A549 (cell line): Measurements from ENCODE around the gene NOS3. TPM values are rescaled to one million over a fixed set of nuclear protein-coding genes. Genes with fewer than 3 reads are reported as not detected.
"Not testable (repeated sequence)": the region's sequence is repeated elsewhere in the genome, so short reads cannot be mapped to it uniquely, and the experiment has no call there.

Source experiments
- ATAC-seq, 2 experiments: fragments of 200-7000 bp in 1 of 2; fragments of >200 bp in 1 of 2; cut with Nextera tagmentation in 1 of 2; cut with Tn5 transposase in 1 of 2; 3 replicates each; pipeline versions ENCODE4 v1.8.0 to v1.9.1; 2018 to 2020; ENCODE audit warnings: mild to moderate bottlenecking in 1 of 2, moderate library complexity in 1 of 2
- CTCF ChIA-PET: fragments of 300-600 bp; sonication (Branson Sonifier 250); formaldehyde crosslinking; extraction: SDS; loops from one replicate; lab custom pipeline; 2021; ENCODE audit warnings: antibody characterized with exemption, inconsistent platforms; lab: Yijun Ruan, JAX
- POLR2A ChIA-PET: fragments of 350-600 bp; formaldehyde crosslinking; extraction: SDS; loops from one replicate; lab custom pipeline; 2021; ENCODE audit warnings: antibody characterized with exemption, inconsistent platforms; lab: Yijun Ruan, JAX
- DNase-seq, 2 experiments: peaks; one replicate each; pipeline versions ENCODE4 v3.0.0 to v3.0.0-alpha.2; 2011 to 2016; ENCODE audit warnings: low read depth in 1 of 2, low spot score in 1 of 2
- FAIRE-seq: peaks from 2 replicates; lab custom pipeline; 2011; peaks lifted over from hg19 to GRCh38; lab: Jason Lieb, UNC
- H3K27ac ChIP-seq, 2 experiments: fragments of >200 bp; sonication (Bioruptor Twin); formaldehyde crosslinking; 3 replicates each; pipeline ENCODE4 v1.5.1; 2016 to 2017
- H3K4me1 ChIP-seq: fragments of >200 bp; sonication (Bioruptor Twin); formaldehyde crosslinking; 3 replicates; pipeline ENCODE4 v1.6.1; 2016
- H3K4me2 ChIP-seq: fragments of >200 bp; sonication (Bioruptor Twin); formaldehyde crosslinking; 3 replicates; pipeline ENCODE4 v1.6.1; 2016
- H3K4me3 ChIP-seq: fragments of >200 bp; sonication (Bioruptor Twin); formaldehyde crosslinking; 3 replicates; pipeline ENCODE4 v1.5.1; 2016
- H3K9me3 ChIP-seq: fragments of >200 bp; sonication (Bioruptor Twin); formaldehyde crosslinking; 3 replicates; pipeline ENCODE4 v1.6.1; 2016
- BHLHE40 ChIP-seq: IDR thresholded peaks from 2 replicates; pipeline ENCODE4 v1.6.1; 2012; ENCODE audit warnings: low read depth, low read length, inconsistent platforms
- CBX8 ChIP-seq: fragments of 200-600 bp; sonication (generic); IDR thresholded peaks from 2 replicates; pipeline ENCODE4 v1.6.1; 2016
- CHD2 ChIP-seq: fragments of 150-350 bp; IDR thresholded peaks from 2 replicates; pipeline ENCODE4 v1.6.1; 2014; ENCODE audit warnings: low read length; ENCODE audit not compliant: partially characterized antibody
- E2F6 ChIP-seq: IDR thresholded peaks from 2 replicates; pipeline ENCODE4 v1.6.1; 2012; ENCODE audit warnings: low read depth, borderline replicate concordance
- EHMT2 ChIP-seq: fragments of 200-600 bp; sonication (generic); IDR thresholded peaks from 2 replicates; pipeline ENCODE4 v1.6.1; 2016; ENCODE audit warnings: antibody characterized with exemption, low read depth, mild to moderate bottlenecking, moderate library complexity
- ESRRA ChIP-seq: fragments of 150-350 bp; IDR thresholded peaks from 2 replicates; pipeline ENCODE4 v1.6.1; 2014; ENCODE audit warnings: mild to moderate bottlenecking, low read length, borderline replicate concordance
- HDAC2 ChIP-seq: fragments of 200-600 bp; sonication (generic); IDR thresholded peaks from 2 replicates; pipeline ENCODE4 v1.6.1; 2016
- JUN ChIP-seq, 2 experiments: fragments of >200 bp; sonication (Bioruptor Twin); formaldehyde crosslinking; IDR thresholded peaks; 2 replicates in 1 of 2; 3 replicates in 1 of 2; pipeline ENCODE4 v1.6.1; 2016 to 2017
- KDM5A ChIP-seq: fragments of 200-600 bp; sonication (generic); IDR thresholded peaks from 2 replicates; pipeline ENCODE4 v1.6.1; 2016; ENCODE audit warnings: antibody characterized with exemption, mild to moderate bottlenecking
- MYC ChIP-seq: IDR thresholded peaks from 2 replicates; pipeline ENCODE4 v1.6.1; 2012; ENCODE audit warnings: mild to moderate bottlenecking, inconsistent platforms, low read length, improper control_type of control experiment, borderline replicate concordance
- NPAS2 ChIP-seq: fragments of 250-450 bp; sonication (Bioruptor Pico); IDR thresholded peaks from 2 replicates; pipeline ENCODE4 v1.8.0; 2022; ENCODE audit warnings: mild to moderate bottlenecking, moderate library complexity, borderline replicate concordance
- NR3C1 ChIP-seq: fragments of >200 bp; sonication (Bioruptor Twin); formaldehyde crosslinking; IDR thresholded peaks from 3 replicates; pipeline ENCODE4 v1.6.1; 2017
- POLR2AphosphoS2 ChIP-seq: conservative IDR thresholded peaks from 2 replicates; pipeline ENCODE4 v1.6.1; 2012; ENCODE audit warnings: low read length, improper control_type of control experiment, inconsistent platforms
- SMC3 ChIP-seq: fragments of >200 bp; sonication (Bioruptor Twin); formaldehyde crosslinking; IDR thresholded peaks from 3 replicates; pipeline ENCODE4 v1.6.1; 2018; ENCODE audit warnings: inconsistent platforms
- TFCP2L1 ChIP-seq: fragments of 250-450 bp; sonication (Bioruptor Pico); IDR thresholded peaks from 2 replicates; pipeline ENCODE4 v1.5.0; 2021; ENCODE audit warnings: mild to moderate bottlenecking
- ZC3H11A ChIP-seq: fragments of 450-650 bp; IDR thresholded peaks from 2 replicates; pipeline ENCODE4 v1.6.1; 2014; ENCODE audit warnings: antibody characterized with exemption, mild to moderate bottlenecking
- WGBS: methylation state at CpG from one replicate; pipeline ENCODE4 v1.1.6; 2017; ENCODE audit errors: missing lambda C conversion rate; 5-methylcytosine and 5-hydroxymethylcytosine counted together
- polyA plus RNA-seq, 4 experiments: library from polyadenylated mRNA; depleted of rRNA in 3 of 4; stranded (reverse); fragments of >200 nt; fragmentation: RNase III in 1 of 4; extraction: RNeasy Plus Mini Kit Qiagen cat#74134 plus additional on column Dnase treatment in 1 of 4; gene quantifications; 2 replicates in 3 of 4; 3 replicates in 1 of 4; pipeline ENCODE4 v1.2.3, GENCODE V29; 2011 to 2017
- TF ChIP-seq, protein P1 (sequence below): IDR thresholded peaks from 2 replicates; pipeline ENCODE4 v1.6.1; 2012
- TF ChIP-seq, protein P2 (sequence below): fragments of 250-450 bp; sonication (Bioruptor Pico); IDR thresholded peaks from 2 replicates; pipeline ENCODE4 v1.5.0; 2021; ENCODE audit warnings: mild to moderate bottlenecking, moderate library complexity, borderline replicate concordance
- TF ChIP-seq, protein P3 (sequence below): fragments of 200-600 bp; sonication (generic); IDR thresholded peaks from 2 replicates; pipeline ENCODE4 v1.6.1; 2016; ENCODE audit warnings: antibody characterized with exemption, mild to moderate bottlenecking, moderate library complexity

NOS3 gene
- polyA plus RNA-seq, 2 of the 4 experiments (the other 2 are of a cell fraction) = 0.52 to 0.71 TPM

DNA sequence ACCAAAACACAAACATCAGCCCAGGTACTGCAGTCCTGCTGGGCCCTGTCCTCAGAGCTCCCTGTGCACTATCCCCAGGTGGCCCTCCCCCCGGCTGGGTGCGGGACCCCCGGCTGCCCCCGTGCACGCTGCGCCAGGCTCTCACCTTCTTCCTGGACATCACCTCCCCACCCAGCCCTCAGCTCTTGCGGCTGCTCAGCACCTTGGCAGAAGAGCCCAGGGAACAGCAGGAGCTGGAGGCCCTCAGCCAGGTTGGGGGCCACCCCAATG, 19.2 kb downstream of the NOS3 start (continued):
- TF ChIP-seq ZC3H11A = no peak

GRCh38 chr7:151010307-151011096, 19.7 kb downstream of the NOS3 start:
- TF ChIP-seq JUN (IDR thresholded peaks at IDR 0.05) (no peak), CHD2 (no peak)
- H3K27ac ChIP-seq = peak overlapping the region in 1 of 2 experiments; percentile 15; a peak in 3 of 6 replicates
- DNase-seq (no peak), FAIRE-seq (no peak), ATAC-seq (peak; percentile 12 to 15; a peak in 2 of 6 replicates)
- WGBS = 62% methylated on average over 15 of the region's 18 CpGs
- peak overlapping the region; percentile 18; the same call in 2 of the 3 replicates for H3K4me2 ChIP-seq
- no peak overlapping the region for H3K4me3 ChIP-seq
- H3K9me3 ChIP-seq = no peaks in the 10 kb centered on the region
- POLR2A ChIA-PET = no interaction called here
- CTCF ChIA-PET = interaction anchor here (0.7 to 11.2 kb wide), 15 partner anchors 10 to 113 kb away, joined by 3 to 110 read pairs (median 5); partner anchors contain the start of genes ABCB8 and ATG9B
- peaks cover 23% of the 10 kb centered on the region; the same call in 1 of the 3 replicates for H3K4me1 ChIP-seq

DNA sequence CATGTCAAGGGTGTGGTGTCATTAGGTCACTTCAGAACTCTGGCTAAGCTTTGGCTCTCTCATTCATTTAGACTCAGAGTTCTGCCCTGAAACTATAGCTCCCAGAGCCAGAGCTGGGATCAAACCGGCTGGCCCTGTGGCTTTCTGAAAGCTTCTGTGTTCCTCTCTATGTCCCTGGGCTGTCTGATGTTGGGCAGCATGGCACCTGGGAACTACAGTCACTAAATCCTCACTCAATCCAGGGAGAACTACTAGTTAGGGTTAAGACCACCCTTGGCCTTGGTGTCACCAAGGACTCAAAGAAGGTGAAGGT, 20.2 kb downstream of the NOS3 start:
- Histone ChIP-seq H3K9me3 (no peaks in the 10 kb centered on the region), H3K4me3 (no peak overlapping the region), H3K4me1 (peaks cover 23% of the 10 kb centered on the region; the same call in 1 of the 3 replicates), H3K4me2 (no peak overlapping the region), H3K27ac (peak overlapping the region in 1 of 2 experiments; percentile 15; a peak in 2 of 6 replicates)
- ATAC-seq (no peak), FAIRE-seq (no peak), DNase-seq (no peak)
- TF ChIP-seq, protein P1, sequence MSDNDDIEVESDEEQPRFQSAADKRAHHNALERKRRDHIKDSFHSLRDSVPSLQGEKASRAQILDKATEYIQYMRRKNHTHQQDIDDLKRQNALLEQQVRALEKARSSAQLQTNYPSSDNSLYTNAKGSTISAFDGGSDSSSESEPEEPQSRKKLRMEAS = no peak
- no peak for TF ChIP-seq ZC3H11A
- no peak for TF ChIP-seq CBX8
- no peak for TF ChIP-seq BHLHE40
- no peak for TF ChIP-seq TFCP2L1
- ChIA-PET POLR2A (no interaction called here), CTCF (interaction anchor here (0.7 to 4.6 kb wide), 11 partner anchors 8 to 113 kb away, joined by 3 to 36 read pairs (median 4); no protein-coding TSS in a partner anchor)
- 67% methylated on average over 1 of the region's 1 CpG for WGBS

GRCh38 chr7:151011616-151012015, 20.8 kb downstream of the NOS3 start:
- H3K9me3 ChIP-seq, ATAC-seq, FAIRE-seq, H3K4me3 ChIP-seq, POLR2A ChIA-PET, H3K4me2 ChIP-seq, DNase-seq, H3K27ac ChIP-seq: not testable (repeated sequence)
- WGBS = 89% methylated on average over 12 of the region's 12 CpGs
- H3K4me1 ChIP-seq = peaks cover 23% of the 10 kb centered on the region; the same call in 1 of the 3 replicates
- CTCF ChIA-PET = interaction anchor here (0.7 to 4.6 kb wide), 12 partner anchors 9 to 112 kb away, joined by 3 to 36 read pairs (median 4); no protein-coding TSS in a partner anchor

DNA sequence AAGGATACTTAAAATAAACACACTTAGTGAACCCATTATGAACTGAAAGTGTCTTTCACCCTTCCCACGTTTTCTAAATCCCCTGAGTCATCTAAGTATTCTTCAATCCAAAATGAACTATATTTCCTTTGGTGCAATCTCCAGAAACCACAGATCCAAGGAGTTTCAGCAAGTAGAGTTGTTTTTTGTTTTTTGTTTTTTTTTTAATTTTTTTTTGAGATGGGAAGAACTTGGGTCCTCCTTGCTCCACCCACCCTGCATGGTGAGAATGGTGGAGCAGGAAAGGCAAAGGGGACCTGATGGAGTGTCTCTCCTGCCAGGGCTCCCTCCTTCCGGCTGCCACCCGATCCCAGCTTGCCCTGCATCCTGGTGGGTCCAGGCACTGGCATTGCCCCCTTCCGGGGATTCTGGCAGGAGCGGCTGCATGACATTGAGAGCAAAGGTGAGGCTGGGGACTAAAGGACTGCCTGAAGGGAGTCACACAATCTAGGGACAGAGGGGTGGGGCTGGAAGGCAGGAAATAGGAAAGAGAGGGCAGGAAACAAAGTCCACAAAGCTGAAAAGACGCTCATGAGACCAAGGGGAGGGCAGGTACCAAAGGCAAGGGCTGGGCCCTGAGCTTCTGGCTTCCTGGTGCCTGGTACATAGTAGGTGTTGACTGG, 21.3 kb downstream of the NOS3 start:
- ATAC-seq (no peak), FAIRE-seq (no peak), DNase-seq (no peak)
- WGBS = 62% methylated on average over 6 of the region's 6 CpGs
- ChIA-PET POLR2A (no interaction called here), CTCF (interaction anchor here (0.6 to 4.6 kb wide), 23 partner anchors 9 to 114 kb away, joined by 3 to 36 read pairs (median 4); partner anchors contain the start of genes ATG9B and TMUB1)
- peaks cover 23% of the 10 kb centered on the region; the same call in 1 of the 3 replicates for H3K4me1 ChIP-seq
- no peak overlapping the region for H3K27ac ChIP-seq
- H3K4me3 ChIP-seq = no peak overlapping the region
- peak overlapping the region; percentile 23; the same call in 1 of the 3 replicates for H3K4me2 ChIP-seq
- H3K9me3 ChIP-seq = no peaks in the 10 kb centered on the region
- TF ChIP-seq KDM5A = no peak
- TF ChIP-seq, protein P2, sequence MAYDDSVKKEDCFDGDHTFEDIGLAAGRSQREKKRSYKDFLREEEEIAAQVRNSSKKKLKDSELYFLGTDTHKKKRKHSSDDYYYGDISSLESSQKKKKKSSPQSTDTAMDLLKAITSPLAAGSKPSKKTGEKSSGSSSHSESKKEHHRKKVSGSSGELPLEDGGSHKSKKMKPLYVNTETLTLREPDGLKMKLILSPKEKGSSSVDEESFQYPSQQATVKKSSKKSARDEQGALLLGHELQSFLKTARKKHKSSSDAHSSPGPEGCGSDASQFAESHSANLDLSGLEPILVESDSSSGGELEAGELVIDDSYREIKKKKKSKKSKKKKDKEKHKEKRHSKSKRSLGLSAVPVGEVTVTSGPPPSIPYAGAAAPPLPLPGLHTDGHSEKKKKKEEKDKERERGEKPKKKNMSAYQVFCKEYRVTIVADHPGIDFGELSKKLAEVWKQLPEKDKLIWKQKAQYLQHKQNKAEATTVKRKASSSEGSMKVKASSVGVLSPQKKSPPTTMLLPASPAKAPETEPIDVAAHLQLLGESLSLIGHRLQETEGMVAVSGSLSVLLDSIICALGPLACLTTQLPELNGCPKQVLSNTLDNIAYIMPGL (CRISPR knock-in tag) = no peak
- TF ChIP-seq TFCP2L1 = no peak
- TF ChIP-seq, protein P3, sequence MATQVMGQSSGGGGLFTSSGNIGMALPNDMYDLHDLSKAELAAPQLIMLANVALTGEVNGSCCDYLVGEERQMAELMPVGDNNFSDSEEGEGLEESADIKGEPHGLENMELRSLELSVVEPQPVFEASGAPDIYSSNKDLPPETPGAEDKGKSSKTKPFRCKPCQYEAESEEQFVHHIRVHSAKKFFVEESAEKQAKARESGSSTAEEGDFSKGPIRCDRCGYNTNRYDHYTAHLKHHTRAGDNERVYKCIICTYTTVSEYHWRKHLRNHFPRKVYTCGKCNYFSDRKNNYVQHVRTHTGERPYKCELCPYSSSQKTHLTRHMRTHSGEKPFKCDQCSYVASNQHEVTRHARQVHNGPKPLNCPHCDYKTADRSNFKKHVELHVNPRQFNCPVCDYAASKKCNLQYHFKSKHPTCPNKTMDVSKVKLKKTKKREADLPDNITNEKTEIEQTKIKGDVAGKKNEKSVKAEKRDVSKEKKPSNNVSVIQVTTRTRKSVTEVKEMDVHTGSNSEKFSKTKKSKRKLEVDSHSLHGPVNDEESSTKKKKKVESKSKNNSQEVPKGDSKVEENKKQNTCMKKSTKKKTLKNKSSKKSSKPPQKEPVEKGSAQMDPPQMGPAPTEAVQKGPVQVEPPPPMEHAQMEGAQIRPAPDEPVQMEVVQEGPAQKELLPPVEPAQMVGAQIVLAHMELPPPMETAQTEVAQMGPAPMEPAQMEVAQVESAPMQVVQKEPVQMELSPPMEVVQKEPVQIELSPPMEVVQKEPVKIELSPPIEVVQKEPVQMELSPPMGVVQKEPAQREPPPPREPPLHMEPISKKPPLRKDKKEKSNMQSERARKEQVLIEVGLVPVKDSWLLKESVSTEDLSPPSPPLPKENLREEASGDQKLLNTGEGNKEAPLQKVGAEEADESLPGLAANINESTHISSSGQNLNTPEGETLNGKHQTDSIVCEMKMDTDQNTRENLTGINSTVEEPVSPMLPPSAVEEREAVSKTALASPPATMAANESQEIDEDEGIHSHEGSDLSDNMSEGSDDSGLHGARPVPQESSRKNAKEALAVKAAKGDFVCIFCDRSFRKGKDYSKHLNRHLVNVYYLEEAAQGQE = no peak
- no peak for TF ChIP-seq EHMT2
- TF ChIP-seq E2F6 = no peak
- no peak for TF ChIP-seq NPAS2 (CRISPR knock-in tag)
- TF ChIP-seq, protein P1 = no peak
- TF ChIP-seq ESRRA = no peak
- TF ChIP-seq MYC = no peak
- no peak for TF ChIP-seq HDAC2
- TF ChIP-seq POLR2AphosphoS2 = no peak
- no peak for TF ChIP-seq NR3C1
- no peak for TF ChIP-seq SMC3
